ENCODE data around the gene CMTR2.

Gene CMTR2

DNA sequence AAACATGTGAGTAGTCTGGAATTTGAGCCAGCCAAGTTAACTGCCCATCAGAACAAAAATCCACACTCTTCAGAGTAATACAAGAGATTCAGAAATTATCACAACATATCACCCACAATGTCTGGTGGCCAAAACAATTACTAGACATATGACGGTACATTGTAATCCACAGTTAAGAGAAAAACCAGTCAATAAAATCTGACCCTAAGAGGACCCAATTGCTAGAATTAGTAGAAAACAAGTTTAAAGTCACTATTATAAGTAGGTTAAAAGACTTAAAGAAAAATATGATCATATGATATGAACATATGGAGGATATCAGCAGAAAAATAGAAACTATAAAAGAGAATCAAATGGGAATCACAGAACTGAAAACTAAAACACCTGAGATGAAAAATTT, 15.8 kb downstream of the CMTR2 start:
- DNase-seq (ENCODE audit: low spot score) = no peak

GRCh38 chr16:71264299-71264698, 24.9 kb downstream of the CMTR2 start:
- DNase-seq (ENCODE audit: low spot score) = no peak

DNA sequence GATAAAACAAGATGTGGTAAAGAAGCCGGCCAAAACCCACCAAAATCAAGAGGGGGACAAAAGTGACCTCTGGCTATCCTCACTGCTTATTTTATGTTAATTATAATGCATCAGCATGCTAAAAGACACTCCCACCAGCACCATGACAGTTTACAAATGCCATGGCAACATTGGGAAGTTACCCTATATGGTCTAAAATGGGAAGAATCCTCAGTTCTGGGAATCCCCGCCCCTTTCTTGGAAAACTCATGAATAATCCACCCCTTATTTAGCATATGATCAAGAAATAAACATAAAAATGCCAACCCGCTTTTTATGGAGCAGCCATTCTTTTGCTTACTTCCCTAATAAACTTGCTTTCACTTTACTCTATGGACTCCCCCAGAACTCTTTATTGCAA, 25.6 kb downstream of the CMTR2 start:
- DNase-seq (ENCODE audit: low spot score) = no peak

GRCh38 chr16:71262391-71262790, 26.8 kb downstream of the CMTR2 start:
- no peak for DNase-seq (ENCODE audit: low spot score)

GRCh38 chr16:71260995-71261394, 28.2 kb downstream of the CMTR2 start:
- no peak for DNase-seq (ENCODE audit: low spot score)

DNA sequence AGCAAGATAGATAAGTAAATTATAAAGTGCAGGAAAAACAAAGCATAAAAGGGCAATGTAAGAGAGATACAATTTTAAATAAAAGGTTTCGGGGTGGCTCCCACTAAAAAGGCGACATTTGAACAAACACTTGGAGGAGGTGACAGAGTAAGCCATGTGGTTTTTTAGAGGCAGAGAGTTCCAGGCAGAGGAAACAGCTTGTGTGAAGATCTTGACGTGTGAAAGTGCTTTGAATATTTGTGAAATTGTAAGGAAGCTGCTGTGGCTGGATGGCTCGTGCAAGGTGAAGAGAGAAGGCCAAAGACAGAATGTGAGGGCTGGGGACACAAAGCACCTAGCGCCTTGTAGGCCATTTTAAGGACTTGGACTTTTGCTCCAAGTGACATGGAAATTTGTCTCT, 30.1 kb downstream of the CMTR2 start:
- no peak for DNase-seq (ENCODE audit: low spot score)

- DNase-seq (ENCODE audit: low spot score) = no peak
Observed at GRCh38 chr16:71258372-71258771, 30.8 kb downstream of the CMTR2 start.

DNA sequence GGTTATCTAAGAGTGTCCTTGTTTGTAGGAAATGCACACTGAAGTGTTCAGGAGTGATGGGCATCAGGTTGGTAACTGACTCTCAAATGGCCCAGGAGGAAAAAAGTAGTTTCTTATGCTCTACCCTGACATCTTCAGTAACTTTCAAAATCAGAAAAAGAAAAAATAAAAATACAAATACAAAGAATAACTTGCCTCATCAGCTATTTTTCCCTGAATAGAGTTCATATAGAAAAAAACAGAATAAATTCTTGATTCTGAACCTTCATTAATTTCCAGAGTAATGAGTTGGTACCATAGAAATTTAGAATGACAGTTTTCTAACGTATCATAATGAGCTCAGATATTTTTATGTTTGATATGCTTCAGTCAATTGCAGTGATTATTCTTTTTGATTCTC, 31.4 kb downstream of the CMTR2 start:
- DNase-seq (ENCODE audit: low spot score) = no peak

- DNase-seq (ENCODE audit: low spot score) = no peak
Observed at GRCh38 chr16:71255721-71256120, 33.5 kb downstream of the CMTR2 start.

- DNase-seq (ENCODE audit: low spot score) = no peak
Observed at GRCh38 chr16:71254832-71255525, 34.2 kb downstream of the CMTR2 start.

- DNase-seq (ENCODE audit: low spot score) = no peak
Observed at GRCh38 chr16:71250461-71251235, 38.6 kb downstream of the CMTR2 start.

DNA sequence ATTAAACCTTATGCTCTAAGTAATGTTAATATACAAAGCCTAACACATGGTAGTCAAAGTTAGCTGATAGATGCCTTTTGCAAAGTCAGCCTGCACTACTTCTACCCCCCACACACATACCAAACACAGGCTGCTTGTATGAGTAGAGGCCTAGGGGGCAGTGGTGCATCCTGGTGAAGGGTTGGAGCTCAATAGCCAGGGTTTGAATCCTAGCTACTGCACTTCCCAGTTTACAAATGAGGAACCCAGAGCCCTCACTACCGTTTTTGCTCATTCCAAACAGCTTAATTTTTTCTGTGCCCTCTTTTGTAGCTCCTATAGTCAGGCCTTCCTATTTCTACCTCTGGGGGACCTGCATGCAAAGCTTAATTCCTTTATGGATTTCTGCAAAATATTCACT, 39.8 kb downstream of the CMTR2 start:
- DNase-seq (ENCODE audit: low spot score) = no peak

DNA sequence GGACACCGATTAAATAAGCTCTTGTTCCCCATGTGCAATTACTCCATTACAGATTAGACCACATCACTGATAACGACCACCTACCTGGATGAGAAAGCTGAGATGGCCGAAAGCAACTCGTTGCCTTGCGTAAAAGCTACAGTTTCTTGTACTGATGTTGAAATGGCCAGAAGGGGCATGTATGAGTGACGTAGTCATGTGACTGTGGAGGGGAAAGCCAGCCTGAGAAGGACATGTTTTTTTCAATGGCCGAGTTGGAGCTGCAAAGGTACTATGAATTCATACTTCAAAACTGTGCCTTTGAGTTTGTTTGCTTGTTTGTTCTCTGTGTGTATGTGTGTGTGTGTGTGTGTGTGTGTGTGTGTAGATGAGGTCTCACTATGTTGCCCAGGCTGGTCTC, 41.7 kb downstream of the CMTR2 start:
- DNase-seq (ENCODE audit: low spot score) = no peak

GRCh38 chr16:71246309-71246708, 42.9 kb downstream of the CMTR2 start:
- no peak for DNase-seq (ENCODE audit: low spot score)

GRCh38 chr16:71244521-71244920, 44.7 kb downstream of the CMTR2 start:
- DNase-seq (ENCODE audit: low spot score) = no peak

GRCh38 chr16:71242601-71243000, 46.6 kb downstream of the CMTR2 start:
- no peak for DNase-seq (ENCODE audit: low spot score)

DNA sequence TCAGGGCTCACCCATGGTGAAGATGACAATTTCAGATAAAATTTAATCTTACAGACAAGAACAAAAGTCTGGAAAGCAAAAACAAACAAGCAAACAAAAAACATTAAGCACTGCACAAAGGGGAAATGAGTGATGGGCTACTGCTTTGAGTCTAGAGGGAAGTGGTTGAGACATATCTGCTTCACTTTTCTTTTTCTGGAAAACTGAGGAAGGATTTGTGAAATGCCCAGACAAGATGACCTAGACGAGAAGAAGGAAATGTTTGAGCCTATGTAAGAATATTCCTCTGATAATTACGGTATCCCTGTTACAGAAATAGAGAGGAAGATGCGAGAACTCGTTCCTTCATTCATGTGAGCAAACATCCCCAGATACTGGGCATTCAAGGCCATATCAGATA, 47.2 kb downstream of the CMTR2 start:
- DNase-seq (ENCODE audit: low spot score) = no peak

All from kidney capillary endothelial cell (primary cell).